Fibroblast of skin of abdomen (primary cell): ENCODE measurements around the gene BAG2.

Experiments used
- DNase-seq: peaks from one replicate; pipeline ENCODE4 v3.0.0-alpha.2; 2013

Gene BAG2

DNA sequence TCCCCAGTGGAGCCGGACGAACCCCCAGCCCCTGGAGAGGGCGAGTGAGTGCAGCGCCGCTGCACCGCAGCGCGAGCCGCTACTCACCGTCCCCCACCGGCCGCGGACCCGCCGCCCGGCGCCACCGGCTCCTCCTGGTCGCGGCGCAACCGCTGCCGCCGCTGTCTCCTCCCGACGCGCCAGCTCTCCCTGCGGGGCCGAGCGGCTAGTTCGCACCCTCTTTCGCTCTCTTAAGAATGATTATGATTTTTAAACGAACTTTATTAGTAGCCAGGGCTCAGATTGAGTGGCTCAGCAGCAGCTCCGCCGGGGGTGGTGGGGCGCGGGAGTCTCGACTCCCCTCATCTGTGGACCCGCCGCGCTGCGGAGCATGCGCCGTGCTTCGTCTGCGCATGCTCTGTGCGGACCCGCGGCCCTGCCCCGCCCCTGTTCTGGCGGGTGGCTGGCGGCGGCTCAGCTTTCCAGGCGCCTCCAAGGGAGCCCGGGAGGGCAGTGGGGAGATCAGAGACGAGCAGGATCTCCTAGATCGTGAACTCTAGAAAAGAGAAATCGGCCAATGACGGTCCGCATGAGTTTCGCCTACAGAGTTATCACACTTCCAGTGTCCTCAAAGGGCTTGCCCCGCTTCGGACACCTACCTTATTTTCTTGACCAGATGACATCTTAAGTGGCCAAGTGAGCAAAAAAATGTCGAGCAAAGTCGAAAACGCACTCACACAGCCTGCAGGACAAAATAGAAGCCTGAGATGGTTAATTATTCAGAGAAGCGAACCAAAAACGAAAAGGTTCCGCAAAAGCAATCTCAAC is 50.0 kb downstream of the BAG2 start, which contains the start of gene RAB23:
RAB23 (minus strand) TSS at position 372 of the 807 bp plus-strand sequence. CDS start 11,927 bp downstream, outside the sequence.
- peak; percentile 87 for DNase-seq

DNA sequence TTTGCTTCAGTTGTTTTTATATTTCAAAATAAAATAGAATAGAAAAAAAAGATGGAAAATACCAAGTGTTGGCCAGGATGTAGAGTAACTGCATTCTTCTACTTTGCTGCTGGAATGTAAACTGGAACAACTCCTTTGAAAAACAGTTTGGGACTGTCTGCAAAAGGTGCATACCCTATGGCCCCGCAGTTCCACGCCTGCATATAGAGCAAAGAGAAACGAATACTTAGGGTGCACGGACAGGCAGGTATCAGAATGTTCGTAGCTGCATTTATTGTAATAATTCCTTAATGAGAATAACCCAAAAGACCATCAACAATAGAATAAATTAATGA is 50.6 kb downstream of the BAG2 start:
- DNase-seq, result no peak

DNA sequence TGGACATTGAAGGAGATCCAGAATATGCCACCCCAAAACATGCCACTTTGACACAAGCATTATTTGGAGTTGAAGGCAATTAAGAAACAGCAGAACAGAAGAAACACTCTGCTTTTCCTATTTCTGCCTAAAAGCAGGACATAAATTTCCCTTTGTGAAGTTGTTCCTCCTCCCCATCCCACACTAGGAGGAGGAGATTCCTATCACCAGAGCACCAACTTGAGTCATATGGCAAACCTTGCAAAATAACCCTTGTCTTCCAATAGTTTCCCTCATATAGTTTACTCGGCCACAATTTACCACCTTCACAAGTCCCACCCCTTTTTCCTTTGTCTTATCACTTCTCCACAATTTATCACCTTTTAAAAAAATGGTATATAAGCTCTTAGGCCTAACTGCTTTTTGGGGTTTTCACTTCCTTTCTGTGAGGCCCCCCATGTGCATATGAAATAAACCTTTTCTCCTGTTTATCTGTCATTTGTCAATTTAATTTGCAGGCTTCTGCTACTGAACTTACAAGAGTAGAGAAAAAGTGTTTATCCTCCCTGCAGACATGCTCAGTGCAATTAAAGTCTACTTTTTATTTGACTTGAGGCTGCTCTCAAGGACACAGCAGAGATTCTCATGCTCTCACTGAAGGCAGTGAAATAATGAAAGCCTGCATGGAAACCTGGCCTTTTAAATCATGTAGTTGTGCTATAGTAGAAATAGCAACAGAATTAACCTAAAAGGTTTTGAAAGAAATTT is 52.8 kb downstream of the BAG2 start:
- DNase-seq, result peak; percentile 68

DNA sequence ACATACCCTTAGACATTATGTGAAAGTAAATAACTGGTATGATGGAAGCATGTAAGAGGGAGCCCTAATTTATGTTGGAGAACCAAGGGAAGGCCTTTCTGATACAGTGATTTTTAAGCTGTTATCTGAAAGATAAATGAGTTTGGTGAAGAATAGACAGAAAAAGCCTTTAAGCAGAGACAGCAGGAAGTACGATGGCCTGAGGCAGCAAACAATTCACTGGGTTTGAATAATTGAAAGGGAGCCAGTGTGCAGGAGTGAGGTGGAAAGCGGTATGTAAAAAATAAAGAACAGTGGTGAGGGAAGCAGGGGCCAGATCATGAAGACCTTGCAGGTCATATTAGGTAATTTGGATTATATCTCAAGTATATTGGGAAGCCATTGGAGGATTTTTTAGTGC is 54.1 kb downstream of the BAG2 start:
- DNase-seq, result no peak
